OCI-LY1 (cell line): Measurements from ENCODE around the gene PLAAT4.

Experiments used
- H2AFZ ChIP-seq: fragments of 200-600 bp; sonication (generic), shearing (Covaris generic); 2 replicates; pipeline ENCODE4 v1.6.0; 2014; ENCODE audit warnings: antibody characterized with exemption, mild to moderate bottlenecking, low read length
- H3F3A ChIP-seq: fragments of 200-600 bp; sonication (generic), shearing (Covaris generic); 2 replicates; pipeline ENCODE4 v1.6.0; 2014; ENCODE audit warnings: mild to moderate bottlenecking, antibody characterized with exemption, low read length, moderate library complexity; ENCODE audit not compliant: insufficient read depth
- H3K27ac ChIP-seq: fragments of 200-600 bp; sonication (generic); 2 replicates; pipeline ENCODE4 v1.5.1; 2014; ENCODE audit warnings: low read length, mixed run types, mild to moderate bottlenecking, low read depth; ENCODE audit not compliant: poor library complexity, severe bottlenecking
- H3K27me3 ChIP-seq: fragments of 200-600 bp; sonication (generic); 2 replicates; pipeline ENCODE4 v1.6.0; 2014; ENCODE audit warnings: antibody characterized with exemption, mild to moderate bottlenecking, low read length, moderate library complexity; ENCODE audit not compliant: insufficient read depth
- H3K36me3 ChIP-seq: fragments of 200-600 bp; sonication (generic); 2 replicates; pipeline ENCODE4 v1.6.1; 2014; ENCODE audit warnings: mild to moderate bottlenecking, antibody characterized with exemption, low read length, moderate library complexity, mixed read lengths; ENCODE audit not compliant: insufficient read depth
- H3K4me1 ChIP-seq: fragments of 200-600 bp; sonication (generic); 2 replicates; pipeline ENCODE4 v1.5.1; 2014; ENCODE audit warnings: mild to moderate bottlenecking, low read length, moderate library complexity; ENCODE audit not compliant: insufficient read depth, severe bottlenecking
- H3K4me2 ChIP-seq: fragments of 200-600 bp; sonication (generic), shearing (Covaris generic); 2 replicates; pipeline ENCODE4 v1.6.1; 2014; ENCODE audit warnings: low read length
- H3K4me3 ChIP-seq: fragments of 200-600 bp; sonication (generic); 2 replicates; pipeline ENCODE4 v1.5.1; 2014; ENCODE audit warnings: low read length, low read depth, mild to moderate bottlenecking, mixed read lengths; ENCODE audit not compliant: poor library complexity, severe bottlenecking
- H3K79me2 ChIP-seq: fragments of 200-600 bp; shearing (Covaris generic); 2 replicates; pipeline ENCODE4 v1.6.1; 2016; ENCODE audit warnings: mixed run types, low read length, mixed read lengths; ENCODE audit not compliant: insufficient read depth
- H3K9ac ChIP-seq: fragments of 200-600 bp; sonication (generic), shearing (Covaris generic); 2 replicates; pipeline ENCODE4 v1.6.1; 2014; ENCODE audit warnings: mild to moderate bottlenecking, low read length, mixed read lengths
- H3K9me2 ChIP-seq: fragments of 200-600 bp; sonication (generic), shearing (Covaris generic); 2 replicates; pipeline ENCODE4 v1.6.1; 2014; ENCODE audit warnings: low read depth, mild to moderate bottlenecking, low read length, mixed read lengths
- H3K9me3 ChIP-seq: fragments of 200-600 bp; shearing (Covaris generic); 2 replicates; pipeline ENCODE4 v1.6.1; 2014; ENCODE audit warnings: low read length, mixed read lengths
- H4K20me1 ChIP-seq: fragments of 200-600 bp; sonication (generic), shearing (Covaris generic); 2 replicates; pipeline ENCODE4 v1.6.0; 2016; ENCODE audit warnings: mild to moderate bottlenecking, low read length; ENCODE audit not compliant: insufficient read depth
- EZH2 ChIP-seq: fragments of 200-600 bp; sonication (generic), shearing (Covaris generic); IDR thresholded peaks from 2 replicates; pipeline ENCODE4 v1.8.0; 2017; ENCODE audit warnings: borderline replicate concordance, mixed run types, mild to moderate bottlenecking, antibody characterized with exemption, low read length, moderate library complexity, mixed read lengths
- TF ChIP-seq, protein P1 (sequence below): fragments of 200-600 bp; sonication (generic), shearing (Covaris generic); IDR thresholded peaks from 2 replicates; pipeline ENCODE4 v1.5.1; 2017; ENCODE audit warnings: mild to moderate bottlenecking, antibody characterized with exemption, low read length, moderate library complexity, mixed read lengths

Gene PLAAT4

DNA sequence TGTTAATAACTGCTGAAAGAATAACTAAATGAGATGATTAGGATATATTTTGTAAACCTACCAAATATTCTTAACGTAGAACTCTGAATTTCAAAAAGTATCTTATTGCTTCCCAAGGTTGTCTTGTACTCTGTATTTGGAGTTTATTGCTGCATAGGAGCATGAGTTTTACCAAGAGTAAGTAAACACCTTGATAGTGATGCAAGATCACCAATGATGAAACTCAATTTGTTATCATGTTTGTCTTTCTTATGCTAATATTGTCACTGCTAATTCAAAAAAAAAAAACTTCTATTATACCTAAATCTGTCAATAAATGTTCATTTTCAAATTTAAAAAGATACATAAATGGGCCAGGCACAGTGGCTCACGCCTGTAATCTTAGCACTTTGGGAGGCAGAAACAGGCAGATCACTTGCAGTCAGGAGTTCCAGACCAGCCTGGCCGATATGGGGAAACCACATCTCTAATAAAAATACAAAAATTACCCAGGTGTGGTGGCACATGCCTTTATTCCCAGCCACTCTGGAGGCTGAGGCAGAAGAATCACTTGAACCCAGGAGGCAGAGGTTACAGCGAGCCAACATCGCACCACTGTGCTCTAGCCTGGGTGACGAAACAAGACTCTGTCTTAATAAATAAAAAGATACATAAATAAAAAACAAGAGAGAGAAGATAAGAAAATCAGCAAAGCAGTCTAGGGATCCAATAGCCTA is 50.0 kb downstream of the PLAAT4 start:
- Histone ChIP-seq H3K4me1 (no peaks in the 10 kb centered on the region), H3K4me3 (no peak overlapping the region), H3K9me2 (no peaks in the 10 kb centered on the region), H3K27ac (no peak overlapping the region), H3F3A (no peaks in the 10 kb centered on the region), H3K27me3 (no peaks in the 10 kb centered on the region; the same call in 1 of the 2 replicates), H3K36me3 (no peaks in the 10 kb centered on the region; the same call in 1 of the 2 replicates), H2AFZ (no peak overlapping the region), H4K20me1 (no peaks in the 10 kb centered on the region), H3K4me2 (no peak overlapping the region), H3K79me2 (no peaks in the 10 kb centered on the region), H3K9me3 (peaks cover 3% of the 10 kb centered on the region; the same call in 1 of the 2 replicates), H3K9ac (no peak overlapping the region)
- TF ChIP-seq, protein P1, sequence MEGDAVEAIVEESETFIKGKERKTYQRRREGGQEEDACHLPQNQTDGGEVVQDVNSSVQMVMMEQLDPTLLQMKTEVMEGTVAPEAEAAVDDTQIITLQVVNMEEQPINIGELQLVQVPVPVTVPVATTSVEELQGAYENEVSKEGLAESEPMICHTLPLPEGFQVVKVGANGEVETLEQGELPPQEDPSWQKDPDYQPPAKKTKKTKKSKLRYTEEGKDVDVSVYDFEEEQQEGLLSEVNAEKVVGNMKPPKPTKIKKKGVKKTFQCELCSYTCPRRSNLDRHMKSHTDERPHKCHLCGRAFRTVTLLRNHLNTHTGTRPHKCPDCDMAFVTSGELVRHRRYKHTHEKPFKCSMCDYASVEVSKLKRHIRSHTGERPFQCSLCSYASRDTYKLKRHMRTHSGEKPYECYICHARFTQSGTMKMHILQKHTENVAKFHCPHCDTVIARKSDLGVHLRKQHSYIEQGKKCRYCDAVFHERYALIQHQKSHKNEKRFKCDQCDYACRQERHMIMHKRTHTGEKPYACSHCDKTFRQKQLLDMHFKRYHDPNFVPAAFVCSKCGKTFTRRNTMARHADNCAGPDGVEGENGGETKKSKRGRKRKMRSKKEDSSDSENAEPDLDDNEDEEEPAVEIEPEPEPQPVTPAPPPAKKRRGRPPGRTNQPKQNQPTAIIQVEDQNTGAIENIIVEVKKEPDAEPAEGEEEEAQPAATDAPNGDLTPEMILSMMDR = no peak
- TF ChIP-seq EZH2 = no peak

- Histone ChIP-seq H3K4me1 (no peaks in the 10 kb centered on the region), H3K9me3 (no peaks in the 10 kb centered on the region), H3K36me3 (no peaks in the 10 kb centered on the region), H3K27ac (no peak overlapping the region), H3K4me3 (no peak overlapping the region), H3K9ac (no peak overlapping the region), H4K20me1 (no peaks in the 10 kb centered on the region), H3K79me2 (no peaks in the 10 kb centered on the region), H2AFZ (no peak overlapping the region), H3F3A (no peaks in the 10 kb centered on the region), H3K9me2 (no peaks in the 10 kb centered on the region), H3K4me2 (no peak overlapping the region), H3K27me3 (no peaks in the 10 kb centered on the region)
- TF ChIP-seq EZH2 = no peak
- TF ChIP-seq, protein P1 = no peak
Measured at GRCh38 chr11:63589000-63589399, 52.4 kb downstream of the PLAAT4 start.

GRCh38 chr11:63590024-63590788 is 53.6 kb downstream of the PLAAT4 start:
- Histone ChIP-seq H3K4me1 (no peaks in the 10 kb centered on the region), H3K4me2 (no peak overlapping the region), H3K9ac (no peak overlapping the region), H3K9me2 (no peaks in the 10 kb centered on the region), H2AFZ (no peak overlapping the region), H3K27me3 (no peaks in the 10 kb centered on the region), H3K36me3 (no peaks in the 10 kb centered on the region), H3K27ac (no peak overlapping the region), H3K4me3 (no peak overlapping the region), H3F3A (no peaks in the 10 kb centered on the region), H4K20me1 (no peaks in the 10 kb centered on the region), H3K9me3 (no peaks in the 10 kb centered on the region), H3K79me2 (no peaks in the 10 kb centered on the region)
- TF ChIP-seq, protein P1 = no peak
- no peak for TF ChIP-seq EZH2
